ENCODE data around the gene PPP2R3C. TPM values are rescaled to one million over a fixed set of nuclear protein-coding genes. Genes with fewer than 3 reads are reported as not detected.

The PPP2R3C gene
- total RNA-seq, 1 experiment from 2014 or later, result 13.3 TPM

DNA sequence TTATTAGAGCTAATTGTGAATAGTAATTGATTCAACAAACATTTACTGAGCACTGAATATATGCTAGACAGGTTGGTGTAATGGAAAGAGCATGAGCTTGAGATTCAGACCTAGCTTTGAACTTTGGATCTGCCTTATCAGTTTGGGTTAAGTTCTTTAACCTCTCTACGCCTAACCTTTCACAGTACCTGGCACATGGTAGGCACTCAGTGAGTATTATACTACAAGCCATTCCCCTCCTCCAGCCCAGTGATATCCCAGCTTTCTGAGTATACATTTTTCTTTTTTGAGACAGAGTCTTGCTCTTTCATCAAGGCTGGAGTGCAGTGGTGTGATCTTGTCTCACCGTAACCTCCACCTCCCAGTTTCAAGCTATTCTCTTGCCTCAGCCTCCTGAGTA, 43.7 kb downstream of the PPP2R3C start:
- Histone ChIP-seq H3K27me3 (ENCODE audit: insufficient read depth, low read depth) (no peaks in the 10 kb centered on the region), H3K4me1 (replicated peaks; ENCODE audit: insufficient read depth) (no peaks in the 10 kb centered on the region), H3K9me2 (ENCODE audit: insufficient read depth) (no peaks in the 10 kb centered on the region), H3K36me3 (ENCODE audit: low read depth) (no peaks in the 10 kb centered on the region), H3K4me2 (no peak overlapping the region), H4K20me1 (ENCODE audit: insufficient read depth) (no peaks in the 10 kb centered on the region), H3K27ac (no peak overlapping the region), H2AFZ (no peak overlapping the region), H3K9me3 (ENCODE audit: insufficient read depth, low read depth) (no peaks in the 10 kb centered on the region), H3K79me2 (ENCODE audit: low read depth) (no peaks in the 10 kb centered on the region; the same call in 1 of the 2 replicates), H3F3A (ENCODE audit: insufficient read depth, low read depth) (no peaks in the 10 kb centered on the region), H3K4me3 (no peak overlapping the region)
- POLR2A ChIA-PET (ENCODE audit: unreplicated experiment), result no interaction called here
- CTCF ChIA-PET, result no interaction called here
- TF ChIP-seq EZH2 (IDR thresholded peaks at IDR 0.05; ENCODE audit: low read depth), result no peak
- TF ChIP-seq, protein P1, sequence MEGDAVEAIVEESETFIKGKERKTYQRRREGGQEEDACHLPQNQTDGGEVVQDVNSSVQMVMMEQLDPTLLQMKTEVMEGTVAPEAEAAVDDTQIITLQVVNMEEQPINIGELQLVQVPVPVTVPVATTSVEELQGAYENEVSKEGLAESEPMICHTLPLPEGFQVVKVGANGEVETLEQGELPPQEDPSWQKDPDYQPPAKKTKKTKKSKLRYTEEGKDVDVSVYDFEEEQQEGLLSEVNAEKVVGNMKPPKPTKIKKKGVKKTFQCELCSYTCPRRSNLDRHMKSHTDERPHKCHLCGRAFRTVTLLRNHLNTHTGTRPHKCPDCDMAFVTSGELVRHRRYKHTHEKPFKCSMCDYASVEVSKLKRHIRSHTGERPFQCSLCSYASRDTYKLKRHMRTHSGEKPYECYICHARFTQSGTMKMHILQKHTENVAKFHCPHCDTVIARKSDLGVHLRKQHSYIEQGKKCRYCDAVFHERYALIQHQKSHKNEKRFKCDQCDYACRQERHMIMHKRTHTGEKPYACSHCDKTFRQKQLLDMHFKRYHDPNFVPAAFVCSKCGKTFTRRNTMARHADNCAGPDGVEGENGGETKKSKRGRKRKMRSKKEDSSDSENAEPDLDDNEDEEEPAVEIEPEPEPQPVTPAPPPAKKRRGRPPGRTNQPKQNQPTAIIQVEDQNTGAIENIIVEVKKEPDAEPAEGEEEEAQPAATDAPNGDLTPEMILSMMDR (conservative IDR thresholded peaks at IDR 0.05), result no peak
- no TSS peak for BruUV-seq (replicated peaks)
- no peak for DNase-seq
- intact Hi-C loops (cut with micrococcal nuclease; ENCODE audit: unreplicated experiment), result no loop called here

DNA sequence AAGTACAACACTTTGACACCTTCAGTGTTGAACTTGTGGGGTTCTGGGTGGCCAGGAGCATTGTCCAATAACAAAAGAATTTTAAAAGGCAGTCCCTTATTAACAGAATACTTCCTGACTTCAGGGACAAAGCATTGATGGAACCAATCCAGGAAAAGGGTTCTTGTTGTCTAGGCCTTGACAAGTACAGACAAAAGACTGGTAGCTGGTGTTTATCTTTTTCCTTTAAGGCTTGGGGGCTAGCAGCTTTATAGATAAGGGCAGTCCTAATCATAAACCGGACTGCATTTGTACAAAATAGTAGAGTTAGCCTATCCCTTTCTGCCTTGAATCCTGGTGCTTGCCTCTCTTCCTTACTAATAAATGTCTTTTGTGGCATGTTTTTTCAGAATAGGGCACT, 48.3 kb downstream of the PPP2R3C start:
- no peak for DNase-seq
- no peaks in the 10 kb centered on the region for H3K4me1 ChIP-seq (replicated peaks; ENCODE audit: insufficient read depth)
- no peaks in the 10 kb centered on the region for H3F3A ChIP-seq (ENCODE audit: insufficient read depth, low read depth)
- TF ChIP-seq, protein P1 (conservative IDR thresholded peaks at IDR 0.05), result no peak
- TF ChIP-seq EZH2 (IDR thresholded peaks at IDR 0.05; ENCODE audit: low read depth), result no peak
- no peak overlapping the region for H3K4me2 ChIP-seq
- BruUV-seq (replicated peaks), result no TSS peak
- no peaks in the 10 kb centered on the region for H4K20me1 ChIP-seq (ENCODE audit: insufficient read depth)
- no peaks in the 10 kb centered on the region for H3K27me3 ChIP-seq (ENCODE audit: insufficient read depth, low read depth)
- intact Hi-C loops (cut with micrococcal nuclease; ENCODE audit: unreplicated experiment), result no loop called here
- no peaks in the 10 kb centered on the region; the same call in 1 of the 2 replicates for H3K79me2 ChIP-seq (ENCODE audit: low read depth)
- H3K36me3 ChIP-seq (ENCODE audit: low read depth), result no peaks in the 10 kb centered on the region
- H3K4me3 ChIP-seq, result no peak overlapping the region
- ChIA-PET CTCF (no interaction called here), POLR2A (ENCODE audit: unreplicated experiment) (interaction anchor here (1.0 kb wide), 1 partner anchor 10 kb away, joined by 3 read pairs; no protein-coding TSS in a partner anchor)
- H2AFZ ChIP-seq, result no peak overlapping the region
- H3K9me2 ChIP-seq (ENCODE audit: insufficient read depth), result no peaks in the 10 kb centered on the region
- no peak overlapping the region for H3K27ac ChIP-seq
- H3K9me3 ChIP-seq (ENCODE audit: insufficient read depth, low read depth), result no peaks in the 10 kb centered on the region

DNA sequence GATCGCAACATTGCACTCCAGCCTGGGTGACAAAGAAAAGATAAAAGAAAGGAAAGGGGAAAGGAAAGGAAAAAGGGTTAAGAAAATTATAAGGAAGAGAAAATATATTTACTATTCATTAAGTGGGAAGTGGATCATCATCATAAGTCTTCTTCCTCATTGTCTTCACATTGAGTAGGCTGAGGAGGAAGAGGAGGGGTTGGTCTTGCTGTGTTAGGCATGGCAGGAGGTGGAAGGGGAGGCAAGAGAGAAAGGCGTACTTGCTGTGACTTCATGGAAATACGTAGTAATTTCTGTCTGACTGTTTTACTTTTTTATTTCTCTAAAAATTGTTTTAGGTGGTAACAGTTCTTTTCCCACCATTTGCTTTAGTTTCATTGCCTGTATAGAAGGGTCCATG, 49.6 kb downstream of the PPP2R3C start:
- CTCF ChIA-PET, result no interaction called here
- Histone ChIP-seq H4K20me1 (ENCODE audit: insufficient read depth) (no peaks in the 10 kb centered on the region), H3K79me2 (ENCODE audit: low read depth) (no peaks in the 10 kb centered on the region; the same call in 1 of the 2 replicates), H3K27ac (no peak overlapping the region), H3F3A (ENCODE audit: insufficient read depth, low read depth) (no peaks in the 10 kb centered on the region), H3K4me1 (replicated peaks; ENCODE audit: insufficient read depth) (no peaks in the 10 kb centered on the region), H3K4me2 (no peak overlapping the region), H3K36me3 (ENCODE audit: low read depth) (no peaks in the 10 kb centered on the region), H3K27me3 (ENCODE audit: insufficient read depth, low read depth) (no peaks in the 10 kb centered on the region), H3K4me3 (no peak overlapping the region), H3K9me3 (ENCODE audit: insufficient read depth, low read depth) (no peaks in the 10 kb centered on the region), H3K9me2 (ENCODE audit: insufficient read depth) (no peaks in the 10 kb centered on the region), H2AFZ (no peak overlapping the region)
- intact Hi-C loops (cut with micrococcal nuclease; ENCODE audit: unreplicated experiment), result no loop called here
- DNase-seq, result no peak
- no peak for TF ChIP-seq EZH2 (IDR thresholded peaks at IDR 0.05; ENCODE audit: low read depth)
- TF ChIP-seq, protein P1 (conservative IDR thresholded peaks at IDR 0.05), result no peak
- POLR2A ChIA-PET (ENCODE audit: unreplicated experiment), result no interaction called here
- BruUV-seq (replicated peaks), result no TSS peak

All from PC-9 (cell line).